NT2/D1 (cell line): ENCODE results near the gene NUMB.

Experiments used
- SUZ12 ChIP-seq: IDR thresholded peaks from 2 replicates; pipeline ENCODE4 v1.6.1; 2011; ENCODE audit not compliant: insufficient read length, insufficient read depth; ENCODE audit errors: extremely low read depth
- ZNF274 ChIP-seq: IDR thresholded peaks from 2 replicates; pipeline ENCODE4 v1.6.1; 2011; ENCODE audit warnings: mild to moderate bottlenecking, low read depth, low read length

- no peak for TF ChIP-seq SUZ12
- no peak for TF ChIP-seq ZNF274
Observed at GRCh38 chr14:73467377-73467776, 9.0 kb upstream of the NUMB start.
